K562 (cell line): ENCODE data around the gene ACTR1B. TPM values are rescaled to one million over a fixed set of nuclear protein-coding genes. Genes with fewer than 3 reads are reported as not detected.
A peak's percentile ranks its signal among the peaks of the same experiment; 100 is the strongest.

Source experiments
- ARHGAP35 ChIP-seq: fragments of 450-650 bp; IDR thresholded peaks from 2 replicates; pipeline ENCODE4 v1.6.1; 2018; ENCODE audit not compliant: partially characterized antibody
- BDP1 ChIP-seq: IDR thresholded peaks from 3 replicates; pipeline ENCODE4 v1.6.1; 2011; ENCODE audit not compliant: insufficient read length, insufficient read depth
- CBX8 ChIP-seq: fragments of 200-600 bp; sonication (generic); IDR thresholded peaks from 2 replicates; pipeline ENCODE4 v1.6.1; 2012; ENCODE audit warnings: borderline replicate concordance, mixed run types, low read depth, mild to moderate bottlenecking, moderate library complexity, mixed read lengths, low read length, control low read depth, inconsistent platforms; ENCODE audit not compliant: poor library complexity, severe bottlenecking; ENCODE audit errors: extremely low read depth
- CC2D1A ChIP-seq: fragments of 450-650 bp; IDR thresholded peaks from 2 replicates; pipeline ENCODE4 v1.6.1; 2017; ENCODE audit warnings: mild to moderate bottlenecking
- CEBPG ChIP-seq, 3 experiments: fragments of 200-800 bp in 1 of 3; sonication (Bioruptor generic) in 1 of 3; sonication (generic) in 1 of 3; formaldehyde crosslinking in 1 of 3; IDR thresholded peaks in 2 of 3; conservative IDR thresholded peaks in 1 of 3; 2 replicates each; pipeline versions ENCODE4 v1.6.1 to v1.8.0; 2016 to 2022; ENCODE audit warnings: missing compliant biosample characterization in 2 of 3, missing genetic modification characterization in 2 of 3, mild to moderate bottlenecking in 1 of 3, missing genetic modification reagents in 1 of 3
- DPF2 ChIP-seq: fragments of 450-650 bp; IDR thresholded peaks from 2 replicates; pipeline ENCODE4 v1.6.1; 2016
- ELF1 ChIP-seq: fragments of 200-800 bp; sonication (Bioruptor generic); IDR thresholded peaks from 2 replicates; pipeline ENCODE4 v1.6.1; 2016; ENCODE audit warnings: missing genetic modification characterization, missing compliant biosample characterization
- GMEB1 ChIP-seq: fragments of 250-450 bp; sonication (Bioruptor Pico); IDR thresholded peaks from 2 replicates; pipeline ENCODE4 v1.4.0; 2020; ENCODE audit warnings: mild to moderate bottlenecking
- HDAC3 ChIP-seq: fragments of 450-650 bp; IDR thresholded peaks from 2 replicates; pipeline ENCODE4 v1.6.1; 2018; ENCODE audit warnings: borderline replicate concordance, mild to moderate bottlenecking, moderate library complexity; ENCODE audit not compliant: partially characterized antibody
- HNRNPUL1 ChIP-seq: fragments of 200-400 bp; formaldehyde crosslinking; IDR thresholded peaks from 2 replicates; pipeline ENCODE4 v1.6.1; 2017; ENCODE audit warnings: low read length
- MCM2 ChIP-seq: fragments of 450-650 bp; IDR thresholded peaks from 2 replicates; pipeline ENCODE4 v1.6.1; 2017; ENCODE audit warnings: low read depth, mild to moderate bottlenecking
- POLR3A ChIP-seq: IDR thresholded peaks from 2 replicates; pipeline ENCODE4 v1.6.1; 2011; ENCODE audit warnings: borderline replicate concordance, mild to moderate bottlenecking, moderate library complexity; ENCODE audit not compliant: insufficient read length, insufficient read depth; ENCODE audit errors: extremely low read depth
- RBM17 ChIP-seq: fragments of 200-400 bp; formaldehyde crosslinking; IDR thresholded peaks from 2 replicates; pipeline ENCODE4 v1.6.1; 2017; ENCODE audit warnings: low read depth, mild to moderate bottlenecking, low read length, borderline replicate concordance
- RBM25 ChIP-seq: fragments of 200-400 bp; formaldehyde crosslinking; IDR thresholded peaks from 2 replicates; pipeline ENCODE4 v1.6.1; 2018; ENCODE audit warnings: low read length, low read depth, moderate library complexity; ENCODE audit not compliant: severe bottlenecking
- RUNX1 ChIP-seq: sonication (generic); IDR thresholded peaks from 2 replicates; pipeline ENCODE4 v1.6.1; 2016; ENCODE audit warnings: antibody characterized with exemption, low read depth
- SAFB ChIP-seq: fragments of 200-400 bp; formaldehyde crosslinking; IDR thresholded peaks from 2 replicates; pipeline ENCODE4 v1.6.1; 2017; ENCODE audit warnings: low read depth, low read length, borderline replicate concordance
- SNRNP70 ChIP-seq: fragments of 200-400 bp; formaldehyde crosslinking; optimal IDR thresholded peaks from 2 replicates; pipeline ENCODE3; 2017; ENCODE audit warnings: low read depth, low read length
- ZBED1 ChIP-seq: IDR thresholded peaks from 2 replicates; pipeline ENCODE4 v1.6.1; 2014
- ZBTB8A ChIP-seq: fragments of 450-650 bp; IDR thresholded peaks from 2 replicates; pipeline ENCODE4 v1.6.1; 2018; ENCODE audit warnings: mild to moderate bottlenecking, moderate library complexity; ENCODE audit not compliant: partially characterized antibody
- ZFP91 ChIP-seq: sonication (generic); formaldehyde crosslinking; IDR thresholded peaks from 2 replicates; pipeline ENCODE4 v1.8.0; 2022; ENCODE audit warnings: mild to moderate bottlenecking, missing genetic modification reagents
- ZHX1 ChIP-seq: fragments of 150-350 bp; conservative IDR thresholded peaks from 2 replicates; pipeline ENCODE4 v1.6.1; 2014; ENCODE audit warnings: low read length
- polyA plus RNA-seq, 8 experiments: library from polyadenylated mRNA; depleted of rRNA in 4 of 8; stranded (reverse) in 5 of 8; unstranded in 3 of 8; fragments of >200 nt; fragmentation: Nextera tagmentation in 2 of 8; fragmentation: Illumina TruSeq in 1 of 8; extraction: Ambion mirVana in 2 of 8; extraction: Trizol in 1 of 8; gene quantifications; 2 replicates each; pipeline versions ENCODE4 v1.2.1 to v1.2.3, GENCODE V29; 2011 to 2014; ENCODE audit warnings: inconsistent platforms in 1 of 8, missing spikeins in 1 of 8
- total RNA-seq, 7 experiments: library from RNA; depleted of rRNA in 6 of 7; stranded (reverse); fragments of >200 nt in 6 of 7; fragmentation: Illumina TruSeq in 2 of 7; extraction: Trizol in 2 of 7; gene quantifications; 2 replicates each; pipeline versions ENCODE4 v1.2.1 to v1.2.3, GENCODE V29; 2011 to 2021; ENCODE audit warnings: low replicate concordance in 1 of 7
- TF ChIP-seq, protein P1 (sequence below): fragments of 450-650 bp; IDR thresholded peaks from 2 replicates; pipeline ENCODE4 v1.6.1; 2016; ENCODE audit warnings: low read depth, mild to moderate bottlenecking, moderate library complexity

ACTR1B gene
- total and polyA plus RNA-seq, 9 of the 15 experiments (the other 6 are each of a cell fraction or from before 2014, with no cell fraction given), result 0.49 to 42.3 (median 22.5) TPM

DNA sequence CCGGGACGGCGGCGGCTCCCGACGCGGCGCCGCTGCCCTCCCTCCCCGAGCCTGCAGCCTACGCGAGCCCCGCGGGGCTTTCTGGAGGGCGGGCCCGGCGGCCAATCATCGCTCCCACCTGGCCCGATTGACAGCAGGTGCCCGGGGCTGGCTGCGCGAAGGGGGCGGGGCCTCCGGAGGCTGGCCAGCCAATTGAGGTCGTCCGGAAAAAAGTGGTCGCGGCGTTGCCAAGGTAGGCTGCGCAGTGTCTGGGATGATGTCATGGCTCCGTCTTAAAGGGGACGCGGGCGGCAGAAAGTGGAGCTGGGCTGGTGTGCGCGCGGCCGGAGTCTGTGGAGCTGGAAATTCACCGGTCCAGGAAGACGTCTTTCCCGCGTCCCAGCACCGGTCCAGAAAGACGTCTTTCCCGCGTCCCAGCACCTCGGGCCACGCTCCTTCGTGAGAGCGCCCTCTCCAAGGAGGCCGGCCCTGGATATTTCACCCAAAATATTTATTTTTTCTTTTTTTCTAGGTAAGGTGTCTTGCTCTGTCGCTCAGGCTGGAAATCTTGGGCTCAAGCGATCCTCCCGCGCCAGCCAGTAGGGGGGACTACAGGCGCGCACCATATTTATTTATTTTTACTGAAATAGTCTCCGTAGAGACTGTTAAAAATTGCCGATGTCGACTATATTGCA, at the start of gene ACTR1B (continued):
- TF ChIP-seq GMEB1 (CRISPR knock-in tag), result peak; percentile 12; the same call in 1 of the 2 replicates
- no peak for TF ChIP-seq SNRNP70
- no peak for TF ChIP-seq ZHX1
- TF ChIP-seq CC2D1A, result no peak
- no peak for TF ChIP-seq CEBPG (CRISPR knock-in tag; IDR thresholded peaks at IDR 0.05)
- TF ChIP-seq CEBPG (tag; conservative IDR thresholded peaks at IDR 0.05 in 1 of 2, IDR thresholded peaks at IDR 0.05 in 1 of 2), result no peak
- TF ChIP-seq DPF2, result peak; percentile 44; the same call in 1 of the 2 replicates
- TF ChIP-seq ARHGAP35, result no peak
- TF ChIP-seq ZBTB8A, result no peak
- no peak for TF ChIP-seq BDP1
- TF ChIP-seq CBX8, result no peak
- peak; percentile 99 for TF ChIP-seq ZFP91
- TF ChIP-seq HNRNPUL1, result no peak
- no peak for TF ChIP-seq RBM17
- TF ChIP-seq, protein P1, sequence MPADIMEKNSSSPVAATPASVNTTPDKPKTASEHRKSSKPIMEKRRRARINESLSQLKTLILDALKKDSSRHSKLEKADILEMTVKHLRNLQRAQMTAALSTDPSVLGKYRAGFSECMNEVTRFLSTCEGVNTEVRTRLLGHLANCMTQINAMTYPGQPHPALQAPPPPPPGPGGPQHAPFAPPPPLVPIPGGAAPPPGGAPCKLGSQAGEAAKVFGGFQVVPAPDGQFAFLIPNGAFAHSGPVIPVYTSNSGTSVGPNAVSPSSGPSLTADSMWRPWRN, result no peak
- TF ChIP-seq RUNX1, result no peak
- no peak for TF ChIP-seq MCM2
- no peak for TF ChIP-seq HDAC3
- no peak for TF ChIP-seq POLR3A
- no peak for TF ChIP-seq ELF1
- TF ChIP-seq SAFB, result no peak
- TF ChIP-seq ZBED1, result no peak
- TF ChIP-seq RBM25, result peak; percentile 97
